DOHH2 (cell line): ENCODE measurements around the gene S100A13.

ENCODE experiments used
- H3F3A ChIP-seq: fragments of 200-600 bp; sonication (generic), shearing (Covaris generic); 2 replicates; pipeline ENCODE4 v1.6.0; 2016; ENCODE audit warnings: antibody characterized with exemption, mild to moderate bottlenecking; ENCODE audit not compliant: control insufficient read depth, insufficient read depth
- H3K27ac ChIP-seq: fragments of 200-600 bp; sonication (generic); 2 replicates; pipeline ENCODE4 v1.5.1; 2014; ENCODE audit warnings: low read depth, mild to moderate bottlenecking, low read length, moderate library complexity
- H3K27me3 ChIP-seq: fragments of 200-600 bp; sonication (generic); 2 replicates; pipeline ENCODE4 v1.6.1; 2014; ENCODE audit warnings: mild to moderate bottlenecking, low read length, mixed read lengths; ENCODE audit not compliant: control insufficient read depth
- H3K36me3 ChIP-seq: fragments of 200-600 bp; sonication (generic); 2 replicates; pipeline ENCODE4 v1.6.1; 2014; ENCODE audit warnings: mild to moderate bottlenecking, low read length, moderate library complexity, mixed read lengths; ENCODE audit not compliant: control insufficient read depth
- H3K4me1 ChIP-seq: fragments of 200-600 bp; sonication (generic); 2 replicates; pipeline ENCODE4 v1.6.1; 2014; ENCODE audit warnings: mild to moderate bottlenecking, low read length, mixed read lengths; ENCODE audit not compliant: control insufficient read depth
- H3K4me2 ChIP-seq: fragments of 200-600 bp; sonication (generic); 2 replicates; pipeline ENCODE4 v1.6.0; 2014; ENCODE audit warnings: mild to moderate bottlenecking, low read length, moderate library complexity
- H3K4me3 ChIP-seq: fragments of 200-600 bp; sonication (generic); 2 replicates; pipeline ENCODE4 v1.5.1; 2014; ENCODE audit warnings: mild to moderate bottlenecking, low read length, mixed read lengths
- H3K79me2 ChIP-seq: fragments of 200-600 bp; sonication (generic); 2 replicates; pipeline ENCODE4 v1.6.1; 2014; ENCODE audit warnings: mild to moderate bottlenecking, low read length, mixed read lengths; ENCODE audit not compliant: control insufficient read depth
- H3K9me2 ChIP-seq: fragments of 200-600 bp; sonication (generic); replicated peaks from 2 replicates; pipeline ENCODE4 v1.6.1; 2014; ENCODE audit warnings: mild to moderate bottlenecking, low read length, mixed read lengths; ENCODE audit not compliant: control insufficient read depth
- H3K9me3 ChIP-seq: fragments of 200-600 bp; sonication (generic); 2 replicates; pipeline ENCODE4 v1.6.1; 2014; ENCODE audit warnings: antibody characterized with exemption, low read length, mixed read lengths; ENCODE audit not compliant: control insufficient read depth, insufficient read depth
- H4K20me1 ChIP-seq: fragments of 200-600 bp; sonication (generic); 2 replicates; pipeline ENCODE4 v1.6.0; 2014; ENCODE audit warnings: low read depth, mild to moderate bottlenecking, antibody characterized with exemption, low read length, moderate library complexity; ENCODE audit not compliant: control insufficient read depth, insufficient read depth
- CTCF ChIP-seq: fragments of 200-600 bp; sonication (generic); IDR thresholded peaks from one replicate; pipeline ENCODE4 v1.5.1; 2014; ENCODE audit warnings: antibody characterized with exemption, mild to moderate bottlenecking, low read depth, low read length; ENCODE audit not compliant: poor library complexity, severe bottlenecking
- EZH2phosphoT487 ChIP-seq: fragments of 200-600 bp; sonication (generic); IDR thresholded peaks from 2 replicates; pipeline ENCODE4 v1.6.1; 2017; ENCODE audit warnings: borderline replicate concordance, mild to moderate bottlenecking, antibody characterized with exemption, low read length, moderate library complexity, mixed read lengths

S100A13 gene

GRCh38 chr1:153649863-153650235 is 22.5 kb upstream of the S100A13 start:
- peaks cover 11% of the 10 kb centered on the region for H3F3A ChIP-seq
- TF ChIP-seq EZH2phosphoT487 (no peak), CTCF (no peak)
- H3K9me3 ChIP-seq = no peaks in the 10 kb centered on the region
- H3K4me1 ChIP-seq = no peaks in the 10 kb centered on the region
- no peak overlapping the region for H3K4me2 ChIP-seq
- H3K27me3 ChIP-seq = no peaks in the 10 kb centered on the region
- H3K36me3 ChIP-seq = peaks cover 25% of the 10 kb centered on the region
- no peaks in the 10 kb centered on the region for H3K9me2 ChIP-seq
- H3K27ac ChIP-seq = no peak overlapping the region
- H4K20me1 ChIP-seq = no peaks in the 10 kb centered on the region
- no peaks in the 10 kb centered on the region for H3K79me2 ChIP-seq
- H3K4me3 ChIP-seq = no peak overlapping the region

GRCh38 chr1:153649137-153649862 is 22.0 kb upstream of the S100A13 start:
- TF ChIP-seq EZH2phosphoT487 = no peak
- TF ChIP-seq CTCF = no peak
- Histone ChIP-seq H3K9me3 (no peaks in the 10 kb centered on the region), H3F3A (peaks cover 14% of the 10 kb centered on the region), H3K79me2 (no peaks in the 10 kb centered on the region), H3K4me2 (no peak overlapping the region), H3K4me1 (no peaks in the 10 kb centered on the region), H3K27me3 (no peaks in the 10 kb centered on the region), H3K9me2 (no peaks in the 10 kb centered on the region), H3K4me3 (no peak overlapping the region), H3K36me3 (peaks cover 30% of the 10 kb centered on the region), H4K20me1 (no peaks in the 10 kb centered on the region), H3K27ac (no peak overlapping the region)

- Histone ChIP-seq H3K79me2 (no peaks in the 10 kb centered on the region), H3K4me2 (no peak overlapping the region), H3K4me3 (no peak overlapping the region), H4K20me1 (no peaks in the 10 kb centered on the region), H3K4me1 (no peaks in the 10 kb centered on the region), H3K9me2 (no peaks in the 10 kb centered on the region), H3K27me3 (no peaks in the 10 kb centered on the region), H3K27ac (no peak overlapping the region), H3F3A (peaks cover 17% of the 10 kb centered on the region), H3K9me3 (no peaks in the 10 kb centered on the region), H3K36me3 (peaks cover 42% of the 10 kb centered on the region)
- TF ChIP-seq CTCF (no peak), EZH2phosphoT487 (no peak)
Measured at GRCh38 chr1:153648000-153648643, 20.8 kb upstream of the S100A13 start.
